ENCODE measurements around the gene TANC1. TPM values are rescaled to one million over a fixed set of nuclear protein-coding genes. Genes with fewer than 3 reads are reported as not detected.

Gene TANC1
- total and polyA plus RNA-seq, 11 donors = 26.6 to 91.1 (median 68.8) TPM

DNA sequence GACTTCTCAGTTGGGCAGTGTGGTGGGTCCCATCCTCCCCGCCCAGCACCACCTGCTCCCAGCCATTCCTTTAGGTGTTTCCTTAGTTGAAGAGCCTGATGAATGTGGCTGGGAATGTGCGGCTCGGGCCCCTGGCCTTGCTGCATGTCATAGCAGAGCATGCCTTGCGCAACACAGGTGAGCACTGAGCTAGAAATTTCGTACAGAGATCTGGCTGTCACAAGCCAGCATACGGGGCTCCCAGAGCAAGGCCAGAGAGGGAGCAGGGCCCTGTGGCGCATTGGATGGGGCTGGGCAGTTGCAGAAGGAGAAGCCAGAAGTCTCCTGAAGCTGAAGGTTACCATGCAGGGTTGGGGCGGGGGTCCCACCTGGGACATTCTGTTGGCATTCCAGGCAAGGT is 188.4 kb downstream of the TANC1 start:
- Histone ChIP-seq H3K4me3 (no peak overlapping the region), H3K27ac (no peak overlapping the region), H3K36me3 (peaks cover 0 to 52% (median 4%) of the 10 kb centered on the region in 9 donors), H3K4me1 (peaks cover 6 to 69% (median 42%) of the 10 kb centered on the region in 12 donors), H3K27me3 (no peaks in the 10 kb centered on the region), H3K9me3 (no peaks in the 10 kb centered on the region)
- DNase-seq = no peak
- intact Hi-C loops (cut with DNase I) = no loop called here
- ATAC-seq = no peak
- no peak for TF ChIP-seq POLR2A (IDR thresholded peaks at IDR 0.05)
- TF ChIP-seq, protein P1, sequence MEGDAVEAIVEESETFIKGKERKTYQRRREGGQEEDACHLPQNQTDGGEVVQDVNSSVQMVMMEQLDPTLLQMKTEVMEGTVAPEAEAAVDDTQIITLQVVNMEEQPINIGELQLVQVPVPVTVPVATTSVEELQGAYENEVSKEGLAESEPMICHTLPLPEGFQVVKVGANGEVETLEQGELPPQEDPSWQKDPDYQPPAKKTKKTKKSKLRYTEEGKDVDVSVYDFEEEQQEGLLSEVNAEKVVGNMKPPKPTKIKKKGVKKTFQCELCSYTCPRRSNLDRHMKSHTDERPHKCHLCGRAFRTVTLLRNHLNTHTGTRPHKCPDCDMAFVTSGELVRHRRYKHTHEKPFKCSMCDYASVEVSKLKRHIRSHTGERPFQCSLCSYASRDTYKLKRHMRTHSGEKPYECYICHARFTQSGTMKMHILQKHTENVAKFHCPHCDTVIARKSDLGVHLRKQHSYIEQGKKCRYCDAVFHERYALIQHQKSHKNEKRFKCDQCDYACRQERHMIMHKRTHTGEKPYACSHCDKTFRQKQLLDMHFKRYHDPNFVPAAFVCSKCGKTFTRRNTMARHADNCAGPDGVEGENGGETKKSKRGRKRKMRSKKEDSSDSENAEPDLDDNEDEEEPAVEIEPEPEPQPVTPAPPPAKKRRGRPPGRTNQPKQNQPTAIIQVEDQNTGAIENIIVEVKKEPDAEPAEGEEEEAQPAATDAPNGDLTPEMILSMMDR (IDR thresholded peaks at IDR 0.05) = no peak
- 90 to 94% (median 93%) methylated on average over 8 of the region's 8 CpGs for WGBS, 4 donors

DNA sequence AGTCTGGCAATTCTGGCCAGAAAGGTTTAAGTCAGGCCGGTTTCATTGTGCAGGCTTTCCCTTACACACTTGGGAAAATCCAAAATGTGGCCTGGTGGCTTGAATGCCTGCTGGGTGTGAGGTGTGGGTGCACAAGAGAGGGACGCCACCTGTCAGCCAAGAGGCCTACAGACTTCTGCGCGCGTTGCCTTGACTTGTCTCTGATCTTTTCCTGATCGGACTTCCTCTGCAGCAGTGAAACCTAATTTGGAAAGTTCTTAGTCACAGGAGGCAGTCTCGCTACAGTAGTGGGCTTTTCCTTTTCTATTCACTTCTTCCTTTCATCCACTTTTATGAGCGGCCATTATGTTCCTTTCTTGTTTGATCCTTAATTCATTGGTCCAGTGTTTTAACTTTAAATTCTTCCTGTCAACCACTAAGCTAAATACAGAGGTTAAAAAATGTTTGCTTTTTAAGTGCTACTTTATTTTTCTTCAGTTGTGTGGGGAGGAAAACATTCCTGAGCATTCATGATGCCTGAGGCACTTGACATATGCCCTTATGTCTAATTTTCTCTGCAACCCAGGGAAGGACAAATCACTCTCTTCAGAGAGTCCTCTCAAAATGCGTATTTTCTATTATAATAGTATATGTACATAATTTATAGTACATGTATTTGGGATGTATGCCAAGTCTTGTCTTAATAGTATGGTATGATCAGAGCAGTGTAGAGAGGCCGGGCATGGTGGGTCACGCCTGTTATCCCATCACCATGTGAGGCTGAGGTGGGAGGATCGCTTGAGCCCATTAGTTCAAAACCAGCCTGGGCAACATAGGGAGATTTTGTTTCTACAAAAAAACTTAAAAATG is 189.1 kb downstream of the TANC1 start:
- no peak overlapping the region for H3K4me3 ChIP-seq
- peaks cover 0 to 52% (median 7%) of the 10 kb centered on the region in 9 donors for H3K36me3 ChIP-seq
- no peaks in the 10 kb centered on the region for H3K9me3 ChIP-seq
- no peak overlapping the region for H3K27ac ChIP-seq
- no peak for TF ChIP-seq POLR2A (IDR thresholded peaks at IDR 0.05)
- TF ChIP-seq, protein P1 (IDR thresholded peaks at IDR 0.05) = no peak
- WGBS, 4 donors = 76 to 85% (median 77%) methylated on average over 12 of the region's 12 CpGs
- ATAC-seq (no peak), DNase-seq (no peak)
- intact Hi-C loops (cut with DNase I) = no loop called here
- no peaks in the 10 kb centered on the region for H3K27me3 ChIP-seq
- peaks cover 6 to 66% (median 42%) of the 10 kb centered on the region in 12 donors for H3K4me1 ChIP-seq

- TF ChIP-seq POLR2A (IDR thresholded peaks at IDR 0.05) = no peak
- TF ChIP-seq, protein P1 (IDR thresholded peaks at IDR 0.05) = no peak
- ATAC-seq = no peak
- Histone ChIP-seq H3K27me3 (no peaks in the 10 kb centered on the region), H3K27ac (peak overlapping the region in 9 of 12 donors; percentile 0 to 56 (median 35)), H3K9me3 (no peaks in the 10 kb centered on the region), H3K36me3 (peaks cover 0 to 47% (median 7%) of the 10 kb centered on the region in 9 donors), H3K4me3 (no peak overlapping the region), H3K4me1 (peaks cover 0 to 61% (median 35%) of the 10 kb centered on the region in 12 donors)
- DNase-seq = no peak
- 62 to 66% (median 64%) methylated on average over 4 of the region's 4 CpGs for WGBS, 4 donors
- intact Hi-C loops (cut with DNase I) = no loop called here
Measured at GRCh38 chr2:159160412-159160811, 192.0 kb downstream of the TANC1 start.

- peak overlapping the region in 9 of 12 donors; percentile 0 to 56 (median 35) for H3K27ac ChIP-seq
- no peaks in the 10 kb centered on the region for H3K27me3 ChIP-seq
- H3K4me3 ChIP-seq = no peak overlapping the region
- H3K4me1 ChIP-seq = peaks cover 0 to 61% (median 33%) of the 10 kb centered on the region in 12 donors
- TF ChIP-seq, protein P1 (IDR thresholded peaks at IDR 0.05) = no peak
- no peak for TF ChIP-seq POLR2A (IDR thresholded peaks at IDR 0.05)
- H3K9me3 ChIP-seq = no peaks in the 10 kb centered on the region
- intact Hi-C loops (cut with DNase I) = no loop called here
- ATAC-seq (peak in 1 of 4 donors; percentile 3), DNase-seq (peak in 1 of 5 donors; percentile 24)
- 41 to 48% (median 42%) methylated on average over 3 of the region's 3 CpGs for WGBS, 4 donors
- H3K36me3 ChIP-seq = peaks cover 0 to 47% (median 7%) of the 10 kb centered on the region in 9 donors
Measured at GRCh38 chr2:159160954-159161353, 192.5 kb downstream of the TANC1 start.
